ENCODE data around the gene ASF1B.

The ASF1B gene

DNA sequence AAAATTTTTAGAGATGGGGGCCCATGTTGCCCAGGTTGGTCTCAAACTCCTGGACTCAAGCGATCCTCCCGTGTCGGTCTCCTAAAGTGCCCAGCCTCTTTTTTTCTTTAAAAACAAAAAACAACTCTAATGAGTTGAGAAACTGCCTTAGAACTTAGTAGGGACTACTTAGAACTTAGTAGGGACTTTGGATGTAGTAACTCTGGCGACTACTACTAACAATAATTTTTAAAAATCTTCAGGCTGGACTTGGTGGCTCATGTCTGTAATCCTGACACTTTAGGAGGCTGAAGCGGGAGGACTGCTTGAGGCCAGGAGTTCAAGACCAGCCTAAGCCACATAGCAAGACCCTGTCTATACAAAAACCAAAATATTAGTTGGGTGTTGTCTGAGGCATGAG is 50.3 kb downstream of the ASF1B start:
- DNase-seq (ENCODE audit: low spot score) = no peak

DNA sequence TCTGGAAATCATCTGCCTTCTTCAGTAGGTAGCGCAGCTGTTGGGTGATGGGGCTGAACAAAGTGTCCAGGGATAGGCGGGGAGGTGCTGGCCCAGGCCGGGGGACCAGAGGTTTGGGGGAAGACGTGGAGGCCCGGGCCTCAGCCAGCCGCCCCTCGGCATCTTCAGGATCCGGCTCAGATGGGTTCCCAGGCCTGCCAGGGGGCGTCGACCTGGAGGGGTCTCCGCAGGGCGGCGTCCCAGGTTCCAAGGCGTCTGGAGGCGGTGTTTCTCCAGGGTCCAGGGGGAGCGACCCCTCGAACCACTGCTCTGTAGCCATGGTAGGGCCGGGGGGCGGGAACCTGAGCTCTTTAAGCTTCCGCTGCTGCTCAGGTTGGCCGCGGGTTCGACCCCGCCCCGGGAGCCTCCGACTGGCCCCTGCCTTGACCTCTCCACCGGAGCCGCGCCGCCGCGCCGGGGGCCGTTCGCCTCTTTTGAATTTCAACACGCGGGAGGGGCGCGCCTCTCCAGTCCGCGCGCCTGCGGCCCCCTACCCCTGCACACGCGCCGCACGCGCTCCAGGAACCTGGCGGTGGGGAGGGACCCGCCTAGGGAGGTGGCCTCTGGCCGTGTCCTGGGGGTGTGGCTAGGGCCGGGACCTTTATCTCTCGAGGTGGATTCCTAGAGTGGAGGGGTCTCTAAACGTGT is 50.9 kb downstream of the ASF1B start, which contains the start of gene C19orf67:
C19orf67 (minus strand) TSS at position 475 of the 687 bp plus-strand sequence; CDS start at position 319, 156 bp downstream.
- no peak for DNase-seq (ENCODE audit: low spot score)

DNA sequence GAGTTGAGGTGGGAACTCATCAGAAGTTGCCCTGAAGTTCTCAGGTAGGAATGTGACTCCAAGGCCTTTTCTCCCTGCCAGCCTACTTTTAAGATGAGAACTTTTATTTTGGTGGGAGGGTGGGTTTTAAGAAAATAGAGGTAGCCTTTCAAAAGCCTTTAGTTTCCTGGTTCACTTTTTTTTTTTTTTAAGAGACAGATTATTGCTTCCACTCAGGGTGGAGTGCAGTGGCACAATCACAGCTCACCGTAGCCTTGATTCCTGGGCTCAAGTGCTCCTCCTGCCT is 53.8 kb downstream of the ASF1B start:
- no peak for DNase-seq (ENCODE audit: low spot score)

DNA sequence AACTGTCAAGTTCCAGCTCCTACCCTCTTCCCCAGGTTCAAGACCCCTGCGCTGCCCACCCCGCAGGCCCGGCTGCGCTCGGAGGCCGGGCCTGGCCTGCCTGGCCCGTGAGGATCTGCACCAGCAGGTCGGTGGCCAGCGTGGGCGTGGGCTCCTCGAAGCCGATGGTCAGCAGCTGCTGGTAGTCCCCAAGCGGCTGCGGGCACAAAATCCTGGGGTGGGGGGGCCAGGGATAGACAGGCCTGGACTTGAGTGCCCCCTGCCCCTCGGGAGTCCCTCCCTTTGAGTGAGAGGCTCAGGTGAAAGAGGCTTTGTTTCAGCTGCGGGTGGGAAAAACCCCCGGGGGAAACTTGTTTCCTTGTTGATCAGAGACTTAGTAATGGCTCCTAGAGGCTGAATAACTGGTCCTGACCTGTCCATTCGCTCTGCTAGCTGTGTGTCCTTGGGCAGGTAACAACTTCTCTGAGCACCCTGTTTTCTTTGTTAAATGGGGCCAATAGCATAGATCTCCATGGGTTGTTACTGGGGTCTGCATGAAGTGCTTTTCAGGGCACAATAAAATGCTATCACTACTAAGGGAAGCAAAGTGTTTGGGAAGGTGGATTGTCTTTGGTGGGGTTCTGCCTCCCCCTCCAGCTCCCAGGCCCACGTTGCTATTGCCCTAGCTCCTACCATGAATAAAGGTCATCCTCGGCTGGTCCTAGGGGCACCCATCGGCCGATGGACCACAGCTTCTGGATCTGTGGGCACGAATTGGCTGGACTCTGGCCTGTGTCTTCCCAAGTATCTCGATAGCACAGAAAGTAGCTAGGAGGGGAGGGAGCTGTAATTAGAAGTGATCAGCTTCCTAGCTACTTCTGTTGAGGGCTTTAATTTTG is 54.4 kb downstream of the ASF1B start:
- DNase-seq (ENCODE audit: low spot score) = peak; percentile 38

DNA sequence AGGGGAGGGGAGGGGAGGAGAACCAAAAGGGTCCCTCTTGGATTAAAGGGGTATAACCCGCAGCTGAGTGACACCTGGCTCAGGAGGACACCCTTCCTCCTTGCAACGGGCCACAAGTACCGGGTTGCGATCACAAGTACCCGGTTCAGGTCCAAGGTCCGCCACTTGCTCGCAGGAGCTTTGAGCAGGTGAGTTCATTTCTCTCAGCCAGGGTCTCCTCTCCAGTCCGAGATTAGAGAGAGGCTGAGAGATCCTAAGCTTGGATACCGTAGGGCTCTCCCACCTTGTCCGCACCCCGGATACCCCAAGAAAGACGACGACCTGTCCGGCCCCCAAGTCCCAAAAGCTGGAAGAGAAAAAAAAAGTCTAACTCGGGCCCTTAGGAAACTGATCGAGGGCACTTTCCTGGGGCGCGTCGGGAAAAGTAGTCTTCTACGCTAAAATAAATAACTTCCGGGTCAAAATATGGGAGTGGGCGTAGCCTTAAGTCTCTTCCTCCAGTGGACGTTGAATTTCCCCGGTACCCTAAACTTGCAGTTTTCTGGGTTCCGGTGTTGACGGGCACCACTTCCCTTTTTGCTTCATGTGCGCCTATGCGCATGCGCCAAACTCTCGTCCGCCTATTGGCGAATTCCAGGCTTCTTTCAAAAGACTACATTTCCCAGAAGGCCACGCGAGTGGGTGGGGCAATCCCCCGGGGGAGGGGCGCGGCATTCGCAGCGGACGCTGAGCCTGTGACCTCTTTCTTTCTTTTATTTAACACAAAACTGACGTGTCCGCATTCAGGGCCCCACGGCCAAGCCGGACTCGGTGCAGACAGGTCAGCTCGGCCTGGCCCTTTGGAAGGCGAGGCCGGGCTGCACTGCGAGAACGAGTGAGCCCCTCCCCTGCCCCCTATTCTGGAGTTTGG is 55.2 kb downstream of the ASF1B start:
- peak; percentile 99 for DNase-seq (ENCODE audit: low spot score)

DNA sequence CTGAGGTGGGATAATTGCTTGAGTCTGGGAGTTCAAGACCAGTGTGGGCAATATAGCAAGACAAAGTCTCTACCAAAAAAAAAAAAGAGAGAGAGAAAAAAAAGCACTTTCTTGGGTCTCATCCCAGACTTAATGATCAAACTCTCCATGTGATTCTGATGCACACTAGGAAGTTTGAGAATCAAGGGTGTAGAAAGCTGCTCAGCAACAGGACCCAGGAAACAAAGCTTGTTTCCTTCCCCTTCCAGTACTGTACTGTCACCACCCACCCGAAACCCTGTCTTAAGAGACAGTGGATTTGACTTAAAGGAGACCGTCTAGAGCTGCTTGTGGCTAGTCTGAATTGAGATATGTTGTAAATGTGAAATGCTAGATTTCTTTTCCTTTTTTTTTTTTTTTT is 58.0 kb downstream of the ASF1B start:
- DNase-seq (ENCODE audit: low spot score) = no peak

DNA sequence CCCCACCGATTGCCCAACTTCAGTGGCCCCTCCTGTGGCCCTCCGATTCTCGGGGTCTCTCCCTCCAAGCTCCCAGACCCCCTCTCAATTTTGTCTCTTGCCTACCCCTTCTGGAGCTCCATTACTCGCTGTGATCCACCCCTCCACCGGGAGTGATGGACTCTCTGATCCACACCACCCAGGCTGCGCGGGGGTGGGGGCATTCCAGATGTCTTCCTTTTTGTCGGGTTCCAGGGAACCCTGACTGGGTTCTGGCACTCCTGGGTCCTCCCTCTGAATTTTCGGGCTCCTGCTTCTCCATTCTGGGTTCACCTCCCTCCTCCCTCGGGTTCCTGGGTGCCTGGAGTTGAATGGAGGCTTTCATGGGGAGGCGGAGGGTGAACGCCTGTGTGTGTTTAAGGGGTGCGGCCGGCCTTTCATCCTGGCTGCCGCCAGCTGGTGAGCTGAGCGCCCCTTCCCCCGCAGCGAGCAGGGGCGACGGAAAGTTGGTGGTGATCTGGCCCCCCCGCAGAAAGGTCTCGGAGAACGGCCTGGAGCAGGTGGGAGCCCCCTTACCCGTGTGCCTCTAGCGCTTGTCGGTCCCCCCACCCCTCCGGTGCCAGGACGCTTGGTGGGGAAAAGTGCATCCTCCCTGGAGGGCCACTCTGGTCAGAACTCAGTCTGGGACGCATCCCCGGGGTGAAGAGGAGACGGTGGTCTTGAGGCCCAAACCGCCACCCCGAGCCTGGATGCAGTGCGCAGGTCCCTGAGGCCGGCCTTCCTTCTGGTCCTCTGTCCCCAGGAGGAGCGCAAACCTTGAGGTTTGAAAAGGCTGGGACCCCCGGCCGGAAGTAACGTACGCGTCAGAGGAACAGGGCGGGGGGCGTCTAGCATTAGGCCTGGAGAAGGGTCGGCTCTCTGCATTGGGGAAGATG is 62.2 kb downstream of the ASF1B start:
- DNase-seq (ENCODE audit: low spot score) = peak; percentile 44

DNA sequence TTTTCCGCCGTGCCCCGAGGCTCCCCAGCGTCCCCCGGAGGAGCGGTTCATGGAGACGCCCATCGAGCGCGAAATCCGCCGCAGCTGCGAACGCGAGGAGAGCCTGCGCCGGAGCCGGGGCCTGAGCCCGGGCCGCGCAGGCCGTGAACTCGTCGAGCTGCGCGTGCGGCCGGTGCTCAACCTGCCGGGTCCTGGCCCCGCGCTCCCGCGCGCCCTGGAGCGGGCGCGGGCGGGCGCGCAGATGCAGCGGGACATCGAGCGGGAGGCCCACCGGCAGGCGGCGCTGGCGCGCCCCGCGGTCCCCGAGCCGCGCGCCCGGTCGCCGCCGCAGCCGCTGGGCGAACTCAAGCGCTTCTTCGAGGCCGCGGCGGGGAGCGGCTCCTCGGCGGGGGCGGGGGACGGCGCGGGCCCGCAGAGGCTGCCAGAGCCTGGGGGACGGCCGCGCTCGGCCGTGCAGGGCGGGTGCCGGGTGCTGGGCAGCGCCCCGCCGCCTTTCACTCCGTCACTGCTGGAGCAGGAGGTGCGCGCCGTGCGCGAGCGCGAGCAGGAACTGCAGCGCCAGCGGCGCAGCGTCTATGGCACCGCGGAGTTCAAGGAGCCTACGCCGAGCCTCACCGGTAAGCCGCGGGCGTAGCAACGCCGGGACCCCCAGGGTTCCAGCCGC is 63.0 kb downstream of the ASF1B start:
- peak; percentile 66 for DNase-seq (ENCODE audit: low spot score)

DNA sequence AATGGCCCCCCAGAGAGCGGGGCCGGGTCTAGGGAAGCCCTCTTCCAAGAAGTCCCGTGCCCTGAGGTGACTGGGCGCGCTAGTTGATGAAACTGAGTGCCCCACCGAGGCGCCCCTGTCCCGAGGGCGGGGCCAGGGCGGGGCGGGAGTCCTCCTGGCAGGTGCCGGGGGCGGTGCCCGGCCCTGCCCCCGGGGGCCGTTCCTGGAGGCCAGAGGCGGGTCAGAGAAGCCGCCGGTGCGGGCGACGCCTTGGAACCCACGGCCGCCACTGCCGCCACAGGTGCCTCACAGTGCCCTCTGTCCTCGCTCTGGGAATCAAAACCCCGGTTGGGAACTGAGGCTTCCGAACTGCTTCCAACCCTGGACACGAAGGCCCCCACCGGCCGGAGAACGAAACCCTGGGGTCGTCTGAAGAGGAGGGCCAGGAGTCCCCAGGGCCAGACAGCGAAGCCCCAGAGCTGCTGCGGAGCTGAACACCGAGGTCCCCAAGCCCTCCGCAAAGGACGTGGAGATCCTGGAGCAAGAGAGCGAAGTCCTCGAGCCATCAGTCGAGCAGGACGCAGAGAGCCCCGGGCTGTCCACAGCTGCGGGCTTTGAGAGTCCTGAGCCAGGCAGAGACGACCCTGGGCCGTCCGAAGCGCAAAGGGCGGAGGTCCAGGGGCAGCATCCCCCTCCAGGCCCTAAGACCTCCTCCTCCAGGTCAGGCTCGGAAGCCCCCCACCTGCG is 63.7 kb downstream of the ASF1B start, which contains the start of gene MISP3:
MISP3 (plus strand) TSS at position 252 of the 726 bp plus-strand sequence. CDS start 524 bp downstream, outside the sequence.
- no peak for DNase-seq (ENCODE audit: low spot score)

DNA sequence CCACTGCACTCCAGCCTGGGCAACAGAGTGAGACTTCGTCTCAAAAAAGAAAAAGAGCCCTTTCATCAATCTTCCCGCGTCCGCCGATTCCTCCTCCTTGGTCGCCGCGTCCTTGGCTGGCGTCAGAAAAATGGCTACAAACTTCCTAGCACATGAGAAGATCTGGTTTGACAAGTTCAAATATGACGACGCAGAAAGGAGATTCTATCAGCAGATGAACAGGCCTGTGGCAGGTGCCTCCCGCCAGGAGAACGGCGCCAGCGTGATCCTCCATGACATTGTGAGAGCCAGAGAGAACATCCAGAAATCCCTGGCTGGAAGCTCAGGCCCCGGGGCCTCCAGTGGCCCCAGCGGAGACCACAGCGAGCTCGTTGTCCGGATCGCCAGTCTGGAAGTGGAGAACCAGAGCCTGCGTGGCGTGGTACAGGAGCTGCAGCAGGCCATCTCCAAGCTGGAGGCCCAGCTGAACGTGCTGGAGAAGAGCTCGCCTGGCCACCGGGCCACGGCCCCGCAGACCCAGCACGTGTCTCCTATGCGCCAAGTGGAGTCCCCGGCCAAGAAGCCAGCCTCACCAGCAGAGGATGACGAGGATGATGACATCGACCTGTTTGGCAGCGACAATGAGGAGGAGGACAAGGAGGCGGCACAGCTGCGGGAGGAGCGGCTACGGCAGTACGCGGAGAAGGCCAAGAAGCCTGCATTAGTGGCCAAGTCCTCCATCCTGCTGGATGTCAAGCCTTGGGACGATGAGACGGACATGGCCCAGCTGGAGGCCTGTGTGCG is 65.9 kb downstream of the ASF1B start:
- no peak for DNase-seq (ENCODE audit: low spot score)

Data from globus pallidus (tissue), 1 donor.